ENCODE measurements around the gene LIPT2. TPM values are rescaled to one million over a fixed set of nuclear protein-coding genes. Genes with fewer than 3 reads are reported as not detected.

Gene LIPT2
- total RNA-seq, 1 donor from 2014 or later = 3.0 TPM

DNA sequence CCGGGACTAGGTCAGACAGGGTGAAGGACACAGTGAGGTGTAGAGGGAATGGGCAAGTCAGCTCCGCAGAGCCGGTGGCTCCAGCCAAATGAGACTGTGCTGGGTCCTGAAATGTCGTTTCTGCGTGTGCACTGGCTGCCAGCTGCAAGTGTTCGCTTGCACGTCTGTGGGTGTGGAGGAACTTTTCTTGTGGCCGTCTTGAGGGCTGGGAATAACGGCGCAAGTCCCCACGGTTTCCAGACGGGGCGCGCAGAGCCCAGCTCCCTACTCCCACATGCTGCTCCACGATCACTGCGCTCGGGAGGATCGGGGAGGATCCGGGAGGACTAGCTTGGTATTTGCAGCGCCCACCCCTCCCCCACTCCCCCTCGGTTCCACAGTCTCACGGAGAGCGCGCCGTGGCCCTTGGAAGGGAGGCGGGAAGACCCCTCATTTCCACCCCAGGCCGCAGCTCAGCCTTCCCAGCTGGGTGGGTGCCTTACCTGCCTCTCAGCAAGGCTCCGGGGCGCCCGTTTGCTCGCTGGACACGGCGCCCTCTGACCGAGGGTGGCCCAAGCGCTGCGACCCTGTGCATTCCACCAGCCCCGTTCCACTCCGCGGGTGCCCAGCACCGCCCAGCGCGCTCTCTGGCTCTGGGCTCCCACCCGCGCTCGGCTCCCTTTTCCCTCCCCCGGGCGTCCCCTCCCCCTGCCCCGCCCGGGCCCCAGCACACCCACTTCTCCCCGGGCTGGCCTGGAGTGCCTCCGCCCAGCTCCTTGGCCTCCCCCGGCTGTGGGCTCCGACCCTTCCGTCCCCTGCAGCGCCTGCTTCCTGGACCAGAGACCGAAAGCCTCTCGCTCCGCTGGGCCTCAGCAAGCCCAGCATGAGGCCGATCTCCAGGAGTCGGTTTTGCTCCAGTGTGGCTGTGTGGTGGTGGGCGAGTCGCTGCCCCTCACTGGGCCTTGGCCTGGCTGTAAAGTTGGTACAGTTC is 26.3 kb downstream of the LIPT2 start, which contains the start of gene KCNE3:
Gene KCNE3, minus strand, starts transcription at position 634 of the 970 bp plus-strand sequence. CDS start 9,986 bp downstream, outside the sequence.
- DNase-seq (ENCODE audit: low read depth, low spot score) = no peak

- DNase-seq (ENCODE audit: low read depth, low spot score) = no peak
Measured at GRCh38 chr11:74465291-74465708, 28.2 kb downstream of the LIPT2 start.

GRCh38 chr11:74464746-74465145 is 28.8 kb downstream of the LIPT2 start:
- no peak for DNase-seq (ENCODE audit: low read depth, low spot score)

GRCh38 chr11:74463216-74463615 is 30.3 kb downstream of the LIPT2 start:
- no peak for DNase-seq (ENCODE audit: low read depth, low spot score)

GRCh38 chr11:74462631-74463030 is 30.9 kb downstream of the LIPT2 start:
- no peak for DNase-seq (ENCODE audit: low read depth, low spot score)

DNA sequence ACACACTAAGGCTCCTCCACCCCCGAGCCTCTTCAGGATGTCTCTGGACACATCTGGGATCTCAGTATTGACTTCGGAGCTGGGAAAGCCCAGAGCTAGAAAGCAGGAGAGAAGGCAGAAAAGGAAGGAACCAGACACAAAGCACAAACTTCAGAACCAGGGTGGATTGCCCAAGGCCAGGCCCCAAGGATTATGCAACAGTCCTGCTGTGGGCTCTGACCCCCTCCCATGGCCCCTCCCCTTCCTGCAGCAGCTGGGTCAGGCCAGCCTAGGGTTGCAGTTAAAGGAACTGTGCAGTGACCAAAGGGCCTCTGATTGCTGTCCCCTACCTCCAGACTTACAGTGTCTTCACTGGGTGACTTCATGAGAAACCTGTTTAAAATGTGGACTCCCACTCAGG is 31.5 kb downstream of the LIPT2 start:
- DNase-seq (ENCODE audit: low read depth, low spot score) = no peak

- no peak for DNase-seq (ENCODE audit: low read depth, low spot score)
Measured at GRCh38 chr11:74460481-74461154, 32.9 kb downstream of the LIPT2 start.

DNA sequence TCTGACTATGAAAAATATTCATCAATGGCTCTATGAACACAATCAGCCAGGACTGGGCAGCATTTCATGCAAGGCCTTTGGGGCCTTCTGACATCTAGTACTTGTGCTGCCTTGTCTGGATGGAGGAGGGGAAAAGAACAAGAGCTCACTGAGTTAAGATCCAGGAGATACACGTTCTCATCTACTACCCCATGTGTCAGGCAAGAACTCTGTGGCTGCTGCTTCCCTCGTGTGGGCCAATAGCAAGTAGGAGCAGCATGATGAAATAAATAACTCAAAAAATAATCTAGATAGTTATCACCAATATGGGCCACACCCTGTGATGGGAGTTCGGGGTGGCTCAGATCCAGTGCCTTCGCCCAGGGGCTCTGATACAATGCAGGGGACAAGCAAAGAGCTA is 33.5 kb downstream of the LIPT2 start:
- DNase-seq (ENCODE audit: low read depth, low spot score) = no peak

DNA sequence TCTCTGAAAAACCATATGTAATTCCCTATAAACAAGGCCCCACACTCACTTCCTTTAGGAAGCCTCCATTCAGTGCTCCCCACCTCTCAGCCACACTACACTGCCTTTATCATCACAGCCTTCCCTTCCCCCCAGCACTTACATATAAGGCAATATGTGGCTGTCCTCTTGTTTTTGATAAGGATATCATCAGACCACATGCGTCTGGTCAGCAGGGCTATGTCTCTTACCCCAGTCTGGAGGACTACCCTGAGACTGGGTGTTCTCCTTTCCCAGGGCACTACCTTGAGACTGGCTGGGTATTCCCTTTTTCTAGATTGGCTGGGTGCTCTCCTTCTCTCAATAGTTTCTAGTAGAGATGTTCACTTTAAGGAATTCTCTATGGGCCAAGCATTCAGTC is 33.9 kb downstream of the LIPT2 start:
- no peak for DNase-seq (ENCODE audit: low read depth, low spot score)

DNA sequence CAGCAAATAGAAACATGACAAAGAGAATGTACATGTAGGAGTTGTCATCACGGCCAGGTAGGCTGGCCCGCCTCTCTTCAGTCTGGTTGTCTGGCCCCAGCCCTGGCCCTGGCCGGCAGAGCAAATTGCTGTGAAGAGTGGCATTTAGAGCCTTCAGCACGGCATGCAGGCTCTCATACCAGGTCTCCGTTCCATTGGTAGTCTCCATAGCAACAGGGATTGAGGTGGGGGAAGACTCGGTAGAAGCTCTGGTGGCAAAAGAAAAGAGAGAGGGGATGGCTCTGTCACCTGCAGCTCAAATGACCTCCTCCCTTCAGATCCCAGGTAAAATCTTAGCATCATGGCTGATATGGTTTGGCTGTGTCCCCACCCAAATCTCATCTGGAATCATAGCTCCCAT is 36.2 kb downstream of the LIPT2 start:
- no peak for DNase-seq (ENCODE audit: low read depth, low spot score)

DNA sequence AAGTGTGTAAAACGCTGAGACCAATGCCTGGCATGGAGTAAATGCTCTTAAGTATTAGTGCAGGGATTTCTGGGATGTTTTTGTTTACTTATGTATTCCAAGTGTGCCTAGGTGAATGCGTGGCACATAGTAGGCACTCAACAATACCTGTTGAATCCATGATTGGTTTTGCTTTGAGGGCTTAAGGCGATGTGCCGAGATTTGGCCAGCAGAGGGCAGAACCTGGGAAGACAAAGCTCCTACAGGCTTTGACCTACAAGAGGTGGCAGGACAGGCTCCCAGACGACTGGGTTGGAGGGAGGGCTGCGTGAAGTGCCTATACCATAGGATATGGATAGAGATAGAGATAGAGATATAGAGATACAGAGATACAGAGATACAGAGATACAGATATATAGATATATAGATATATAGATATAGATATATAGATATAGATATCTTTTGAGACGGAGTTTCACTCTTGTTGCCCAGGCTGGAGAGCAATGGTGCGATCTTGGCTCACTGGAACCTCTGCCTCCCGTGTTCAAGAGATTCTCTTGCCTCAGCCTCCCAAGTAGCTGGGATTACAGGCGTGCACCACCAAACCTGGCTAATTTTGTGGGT is 40.0 kb downstream of the LIPT2 start:
- DNase-seq (ENCODE audit: low read depth, low spot score) = peak; percentile 36

DNA sequence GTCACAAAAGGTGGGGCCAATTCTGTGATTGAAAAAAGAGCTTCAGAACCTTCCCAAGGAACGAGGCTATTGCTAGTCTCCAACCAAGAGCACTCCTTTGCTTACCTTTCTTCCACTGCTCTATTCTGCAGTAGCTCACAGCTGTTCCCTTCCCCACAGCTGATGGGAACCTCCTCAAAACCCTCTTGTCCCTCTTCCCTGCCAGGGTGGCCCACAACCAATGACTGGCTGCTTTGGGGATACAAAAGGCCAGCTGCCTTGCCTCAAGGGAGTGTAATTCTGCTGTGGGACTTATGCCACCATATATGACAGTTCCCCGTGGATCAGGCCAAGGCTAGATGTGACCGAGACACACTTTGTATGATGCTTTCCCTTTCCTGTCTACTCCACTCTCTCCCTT is 41.2 kb downstream of the LIPT2 start:
- no peak for DNase-seq (ENCODE audit: low read depth, low spot score)

- DNase-seq (ENCODE audit: low read depth, low spot score) = no peak
Measured at GRCh38 chr11:74450318-74450717, 43.2 kb downstream of the LIPT2 start.

DNA sequence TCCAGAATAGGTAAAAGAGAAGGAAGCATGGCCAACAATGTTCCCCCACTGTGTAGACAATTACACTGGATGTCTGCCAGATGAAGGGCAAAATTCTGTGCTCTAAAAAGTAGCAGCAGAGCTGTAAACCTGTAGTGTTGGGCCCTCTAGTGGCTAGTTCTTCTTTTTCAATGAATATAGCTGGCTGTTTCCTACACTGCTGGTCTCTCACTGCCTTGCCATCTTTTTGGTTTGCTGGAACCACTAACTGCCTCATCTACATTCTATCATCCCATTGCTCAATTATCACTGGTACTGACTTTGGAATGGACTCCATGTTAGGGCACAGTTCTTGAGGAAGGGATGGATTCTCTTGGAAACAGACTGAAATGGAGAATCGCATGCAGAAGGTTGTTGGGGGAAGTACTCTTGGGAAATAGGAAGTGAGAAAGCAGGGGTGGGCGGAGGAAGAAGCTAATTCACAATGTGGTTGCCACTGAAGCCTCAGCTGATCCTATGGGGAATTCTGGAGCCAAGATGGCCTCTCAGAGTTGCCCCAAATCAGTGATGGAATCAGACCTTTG is 44.1 kb downstream of the LIPT2 start:
- peak; percentile 57 for DNase-seq (ENCODE audit: low read depth, low spot score)

DNA sequence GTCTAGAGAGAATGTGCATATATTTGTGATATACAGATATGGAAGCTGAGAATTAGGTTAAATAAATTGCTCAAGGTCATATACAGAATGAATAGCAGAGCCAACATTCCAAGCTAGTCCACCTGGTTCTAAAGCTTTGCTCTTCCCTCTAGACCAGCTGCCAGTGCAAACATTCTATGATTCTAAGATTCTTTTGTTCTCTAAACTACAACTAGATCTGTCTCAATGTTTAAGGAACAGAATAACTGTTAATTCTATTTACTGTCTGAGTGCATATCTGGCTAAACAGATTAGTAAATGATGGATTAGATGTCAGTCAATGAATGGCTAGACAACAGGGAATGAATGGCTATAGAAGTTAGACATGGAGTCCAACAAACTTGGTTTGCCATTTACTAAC is 45.8 kb downstream of the LIPT2 start:
- no peak for DNase-seq (ENCODE audit: low read depth, low spot score)

DNA sequence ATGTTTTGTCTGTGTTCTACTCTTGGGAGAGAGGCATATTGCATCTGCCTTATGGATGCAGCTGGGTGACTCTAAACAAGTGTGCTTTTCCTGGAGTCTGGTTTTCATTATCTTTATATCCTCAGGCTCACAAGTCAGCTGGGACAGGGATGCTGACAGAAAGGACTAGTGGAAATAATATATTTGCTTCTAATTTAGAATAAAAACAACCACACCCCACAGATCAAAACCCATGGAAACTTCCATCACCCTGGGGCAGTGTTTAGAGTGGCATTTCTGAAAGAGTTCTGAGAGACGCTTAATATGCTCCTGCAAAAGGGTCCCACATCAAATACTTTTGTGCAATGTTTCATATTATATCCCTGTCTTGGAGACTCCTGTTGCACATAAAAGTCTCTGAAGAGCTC is 47.0 kb downstream of the LIPT2 start:
- DNase-seq (ENCODE audit: low read depth, low spot score) = no peak

DNA sequence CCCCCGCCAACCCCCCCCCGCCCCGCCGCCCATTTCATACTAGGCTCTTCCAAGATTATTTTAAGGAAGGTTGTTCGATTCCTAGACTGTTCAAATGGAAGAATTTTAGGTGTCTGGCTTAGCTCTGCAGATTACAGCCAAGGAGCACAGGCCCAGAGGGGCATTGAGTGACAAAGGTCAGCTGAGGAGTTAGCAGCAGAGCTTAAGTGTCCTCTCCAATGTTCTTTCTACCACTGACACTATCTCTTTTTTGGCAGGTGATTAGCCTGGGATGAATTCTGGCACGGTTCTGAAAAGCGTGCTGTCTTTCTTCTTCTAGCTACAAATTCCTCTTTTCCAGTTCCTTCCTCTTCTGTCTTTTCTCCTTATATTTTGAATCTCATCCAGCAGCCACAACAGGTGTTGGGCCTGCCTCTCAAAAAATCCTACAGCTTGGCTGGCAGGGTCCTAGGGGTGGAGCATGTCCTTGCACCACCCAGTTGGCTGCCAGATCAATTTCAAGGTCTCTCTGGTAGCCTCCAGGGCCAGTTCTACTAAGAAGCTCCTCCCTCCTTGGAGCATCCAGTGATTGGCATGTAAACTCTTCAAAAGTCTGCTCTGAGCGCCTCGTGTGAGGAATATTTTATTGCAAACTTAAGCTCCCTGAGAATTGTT is 49.2 kb downstream of the LIPT2 start:
- no peak for DNase-seq (ENCODE audit: low read depth, low spot score)

DNA sequence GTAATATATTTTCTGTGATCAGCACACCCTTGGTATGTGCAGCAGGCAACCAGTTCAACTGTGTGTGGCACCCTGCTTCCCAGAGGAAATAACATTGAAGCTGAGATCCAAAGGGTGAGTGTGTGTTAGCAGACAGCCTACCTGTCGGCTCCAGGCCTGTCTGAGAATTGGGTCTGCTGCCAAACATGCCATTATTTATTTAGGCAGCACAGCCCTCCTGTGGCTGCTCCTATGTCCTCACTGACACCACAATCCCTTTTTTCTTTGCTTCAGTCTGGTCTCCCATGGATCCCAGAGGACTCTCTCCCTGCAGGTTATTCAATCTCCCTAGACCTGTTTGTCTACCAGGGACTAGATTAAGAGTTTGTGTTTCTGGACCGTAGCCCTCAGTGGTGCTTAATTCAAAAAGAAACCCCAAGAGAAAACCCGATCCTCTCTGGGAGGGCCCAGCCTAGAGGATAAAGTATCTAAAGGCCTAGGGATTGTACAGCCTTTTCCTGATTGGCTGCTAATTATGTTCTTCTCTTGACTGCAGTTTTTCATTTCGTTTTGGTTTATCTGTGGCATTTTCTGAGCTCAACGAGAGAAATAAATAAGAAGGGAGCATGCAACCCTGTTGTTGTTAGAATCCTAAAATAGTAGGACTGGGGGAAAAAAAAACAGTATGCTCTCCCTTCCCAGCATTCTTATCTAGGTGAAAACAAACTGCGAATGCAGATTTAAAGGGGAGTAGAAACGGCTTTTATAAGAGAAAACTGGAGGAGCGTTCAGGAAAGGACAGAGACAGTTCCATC is 50.3 kb downstream of the LIPT2 start:
- no peak for DNase-seq (ENCODE audit: low read depth, low spot score)

- DNase-seq (ENCODE audit: low read depth, low spot score) = no peak
Measured at GRCh38 chr11:74442636-74443035, 50.9 kb downstream of the LIPT2 start.
